Body of pancreas (tissue), 4 donors: ENCODE data around the gene ABCA1.

Experiments used
- CTCF ChIP-seq, 7 experiments: fragments of 450-650 bp in 4 of 7; fragments of 200-600 bp in 3 of 7; sonication (generic) in 3 of 7; IDR thresholded peaks; one replicate each; pipeline ENCODE4 v1.5.1; 2016 to 2019; ENCODE audit warnings: antibody characterized with exemption in 7 of 7
- POLR2A ChIP-seq, 3 donors: fragments of 450-650 bp; IDR thresholded peaks; one replicate each; pipeline ENCODE4 v1.6.1; 2016; ENCODE audit warnings: antibody characterized with exemption in 3 of 3, mild to moderate bottlenecking in 2 of 3

- TF ChIP-seq CTCF (IDR thresholded peaks at IDR 0.05): no peak
- TF ChIP-seq POLR2A (IDR thresholded peaks at IDR 0.05): no peak
These were observed 84.2 kb downstream of the ABCA1 start for GRCh38 chr9:104843644-104844240.
